GM13976 (cell line): Measurements from ENCODE around the gene MYBPC1.

Source experiments
- DNase-seq: peaks from one replicate; pipeline ENCODE4 v3.0.0; 2012; ENCODE audit warnings: low spot score
- CTCF ChIP-seq: IDR thresholded peaks from 2 replicates; pipeline ENCODE4 v1.5.1; 2012; ENCODE audit warnings: borderline replicate concordance, mild to moderate bottlenecking; ENCODE audit not compliant: insufficient read depth; ENCODE audit errors: extremely low read depth, missing control alignments, control extremely low read depth
- in situ Hi-C: fragments of 300-500 bp; cut with MboI; formaldehyde crosslinking; loops from one replicate; pipeline ENCODE4 v1.12.0; 2022; ENCODE audit warnings: low sequenced_read_pairs, mixed read lengths, inconsistent platforms; ENCODE audit not compliant: unreplicated experiment

Gene MYBPC1

GRCh38 chr12:101566318-101566717, 28.5 kb upstream of the MYBPC1 start:
- in situ Hi-C loops, result no loop called here
- DNase-seq, result no peak
- no peak for TF ChIP-seq CTCF

- in situ Hi-C loops, result no loop called here
- TF ChIP-seq CTCF, result no peak
- DNase-seq, result no peak
Measured at GRCh38 chr12:101567918-101568317, 26.9 kb upstream of the MYBPC1 start.

GRCh38 chr12:101570047-101570446, 24.7 kb upstream of the MYBPC1 start:
- in situ Hi-C loops, result no loop called here
- DNase-seq, result no peak

GRCh38 chr12:101571105-101571504, 23.7 kb upstream of the MYBPC1 start:
- TF ChIP-seq CTCF, result no peak
- in situ Hi-C loops, result no loop called here
- DNase-seq, result no peak

More at GRCh38 chr12:101570047-101570446, 24.7 kb upstream of the MYBPC1 start:
- TF ChIP-seq CTCF, result peak; percentile 18

- in situ Hi-C loops, result no loop called here
- TF ChIP-seq CTCF, result no peak
- no peak for DNase-seq
Measured at GRCh38 chr12:101573743-101574142, 21.0 kb upstream of the MYBPC1 start.

GRCh38 chr12:101578417-101578816, 16.4 kb upstream of the MYBPC1 start:
- no peak for DNase-seq
- in situ Hi-C loops, result no loop called here
- TF ChIP-seq CTCF, result no peak

GRCh38 chr12:101581190-101581589, 13.6 kb upstream of the MYBPC1 start:
- in situ Hi-C loops, result no loop called here
- no peak for TF ChIP-seq CTCF
- no peak for DNase-seq
